ENCODE results near the gene PKD1.
"Not testable (repeated sequence)": the region's sequence is repeated elsewhere in the genome, so short reads cannot be mapped to it uniquely, and the experiment has no call there.

GRCh38 chr16:2105769-2106168 is 29.9 kb downstream of the PKD1 start:
- TF ChIP-seq CTCF, POLR2A (IDR thresholded peaks at IDR 0.05): not testable (repeated sequence)
